ENCODE results near the gene PSAPL1.

DNA sequence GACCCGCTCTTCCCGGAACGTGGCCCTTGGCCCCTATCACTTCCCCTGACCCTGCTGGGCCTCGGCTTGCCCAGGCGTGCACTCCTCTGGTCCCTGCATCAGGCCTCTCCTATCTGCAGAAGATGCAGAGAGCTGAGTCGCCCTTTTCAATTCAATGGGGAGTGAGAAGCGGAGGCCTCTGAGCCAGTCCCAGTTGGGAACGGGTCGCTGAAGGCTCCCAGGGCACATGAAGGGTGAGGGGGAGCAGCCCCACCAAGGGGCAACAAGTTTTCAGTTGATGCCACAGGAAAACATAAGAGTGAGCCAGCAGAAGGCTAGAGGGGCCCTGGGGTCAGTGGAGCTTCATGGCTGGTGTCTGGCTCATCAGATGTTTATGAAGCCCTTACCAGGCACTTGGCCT, 17.1 kb downstream of the PSAPL1 start:
- TF ChIP-seq, protein P1, sequence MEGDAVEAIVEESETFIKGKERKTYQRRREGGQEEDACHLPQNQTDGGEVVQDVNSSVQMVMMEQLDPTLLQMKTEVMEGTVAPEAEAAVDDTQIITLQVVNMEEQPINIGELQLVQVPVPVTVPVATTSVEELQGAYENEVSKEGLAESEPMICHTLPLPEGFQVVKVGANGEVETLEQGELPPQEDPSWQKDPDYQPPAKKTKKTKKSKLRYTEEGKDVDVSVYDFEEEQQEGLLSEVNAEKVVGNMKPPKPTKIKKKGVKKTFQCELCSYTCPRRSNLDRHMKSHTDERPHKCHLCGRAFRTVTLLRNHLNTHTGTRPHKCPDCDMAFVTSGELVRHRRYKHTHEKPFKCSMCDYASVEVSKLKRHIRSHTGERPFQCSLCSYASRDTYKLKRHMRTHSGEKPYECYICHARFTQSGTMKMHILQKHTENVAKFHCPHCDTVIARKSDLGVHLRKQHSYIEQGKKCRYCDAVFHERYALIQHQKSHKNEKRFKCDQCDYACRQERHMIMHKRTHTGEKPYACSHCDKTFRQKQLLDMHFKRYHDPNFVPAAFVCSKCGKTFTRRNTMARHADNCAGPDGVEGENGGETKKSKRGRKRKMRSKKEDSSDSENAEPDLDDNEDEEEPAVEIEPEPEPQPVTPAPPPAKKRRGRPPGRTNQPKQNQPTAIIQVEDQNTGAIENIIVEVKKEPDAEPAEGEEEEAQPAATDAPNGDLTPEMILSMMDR (IDR thresholded peaks at IDR 0.05; ENCODE audit: low read depth, low read length, poor library complexity, severe bottlenecking) = no peak
- no peak for TF ChIP-seq EZH2phosphoT487 (IDR thresholded peaks at IDR 0.05; ENCODE audit: borderline replicate concordance, low read length)
